ENCODE results near the gene NDRG4.
A peak's percentile ranks its signal among the peaks of the same experiment; 100 is the strongest.

NDRG4 gene

GRCh38 chr16:58465817-58466216 is 34.1 kb upstream of the NDRG4 start:
- Histone ChIP-seq H3K27ac (no peak overlapping the region), H3K4me3 (no peak overlapping the region)
- no peak for DNase-seq (ENCODE audit: low spot score)
- no peak for TF ChIP-seq CTCF (IDR thresholded peaks at IDR 0.05)

- H3K27ac ChIP-seq, result no peak overlapping the region
- DNase-seq (ENCODE audit: low spot score), result no peak
- no peak for TF ChIP-seq CTCF (IDR thresholded peaks at IDR 0.05)
- no peak overlapping the region for H3K4me3 ChIP-seq
These were observed 33.5 kb upstream of the NDRG4 start for GRCh38 chr16:58466396-58466795.

- TF ChIP-seq CTCF (IDR thresholded peaks at IDR 0.05), result no peak
- H3K4me3 ChIP-seq, result no peak overlapping the region
These were observed 32.0 kb upstream of the NDRG4 start for GRCh38 chr16:58467905-58468304.

GRCh38 chr16:58471209-58471975 is 28.6 kb upstream of the NDRG4 start:
- no peak for DNase-seq (ENCODE audit: low spot score)
- H3K27ac ChIP-seq, result no peak overlapping the region
- no peak overlapping the region for H3K4me3 ChIP-seq
- no peak for TF ChIP-seq CTCF (IDR thresholded peaks at IDR 0.05)

More at GRCh38 chr16:58467905-58468304, 32.0 kb upstream of the NDRG4 start:
- no peak for DNase-seq (ENCODE audit: low spot score)
- no peak overlapping the region for H3K27ac ChIP-seq

- H3K27ac ChIP-seq, result no peak overlapping the region
- no peak for DNase-seq (ENCODE audit: low spot score)
- H3K4me3 ChIP-seq, result no peak overlapping the region
- no peak for TF ChIP-seq CTCF (IDR thresholded peaks at IDR 0.05)
These were observed 27.7 kb upstream of the NDRG4 start for GRCh38 chr16:58472266-58472665.

GRCh38 chr16:58472827-58473226 is 27.1 kb upstream of the NDRG4 start:
- no peak for DNase-seq (ENCODE audit: low spot score)
- H3K4me3 ChIP-seq, result no peak overlapping the region
- no peak for TF ChIP-seq CTCF (IDR thresholded peaks at IDR 0.05)
- H3K27ac ChIP-seq, result no peak overlapping the region

- no peak overlapping the region for H3K4me3 ChIP-seq
- TF ChIP-seq CTCF (IDR thresholded peaks at IDR 0.05), result no peak
- peak overlapping the region in 1 of 2 donors; percentile 1 for H3K27ac ChIP-seq
- DNase-seq (ENCODE audit: low spot score), result no peak
These were observed 25.6 kb upstream of the NDRG4 start for GRCh38 chr16:58474296-58474695.

All from coronary artery (tissue), 2 donors.